Stimulated activated naive B cell treated with anti-CD40 and anti-IgM and Interleukin-4, amounts not matched to agents 10 μg/mL and 1 μg/mL and 100 μg/mL, for 72 hours (primary cell): Measurements from ENCODE around the gene CTCFL.
"Not testable (repeated sequence)": the region's sequence is repeated elsewhere in the genome, so short reads cannot be mapped to it uniquely, and the experiment has no call there.

Experiments
- ATAC-seq, 2 donors: fragments of 150-1000 bp; cut with Tn5 transposase; replicated peaks; 2 replicates each; pipeline ENCODE4 v1.10.0; 2021; ENCODE audit warnings: moderate library complexity in 1 of 2
- DNase-seq: peaks from one replicate; pipeline ENCODE4 v3.0.0; 2021
- H3K27ac Mint-ChIP-seq: one replicate; pipeline ENCODE4 v1.8.0; 2022; ENCODE audit warnings: mild to moderate bottlenecking, mixed read lengths
- H3K27me3 Mint-ChIP-seq, 2 donors: one replicate each; pipeline ENCODE4 v1.8.0; 2022; ENCODE audit warnings: mixed read lengths in 2 of 2
- H3K36me3 Mint-ChIP-seq, 2 donors: one replicate each; pipeline ENCODE4 v1.8.0; 2022; ENCODE audit warnings: mixed read lengths in 2 of 2, mild to moderate bottlenecking in 1 of 2
- H3K4me1 Mint-ChIP-seq, 2 donors: one replicate each; pipeline ENCODE4 v1.8.0; 2022; ENCODE audit warnings: mixed read lengths in 2 of 2, mild to moderate bottlenecking in 1 of 2
- H3K4me3 Mint-ChIP-seq, 2 donors: one replicate each; pipeline ENCODE4 v1.8.0; 2022; ENCODE audit warnings: mild to moderate bottlenecking in 2 of 2, mixed read lengths in 2 of 2, moderate library complexity in 1 of 2
- H3K9me3 Mint-ChIP-seq, 2 donors: one replicate each; pipeline ENCODE4 v1.8.0; 2022; ENCODE audit warnings: mixed read lengths in 2 of 2, mild to moderate bottlenecking in 1 of 2

The CTCFL gene

GRCh38 chr20:57480444-57481160 is 44.3 kb downstream of the CTCFL start:
- Mint-ChIP-seq H3K4me1 (peaks cover 37 to 55% of the 10 kb centered on the region in 2 donors), H3K27ac (no peak overlapping the region), H3K27me3 (no peaks in the 10 kb centered on the region), H3K4me3 (peak overlapping the region; percentile 60 to 67), H3K9me3 (peaks cover 0 to 4% of the 10 kb centered on the region in 2 donors), H3K36me3 (no peaks in the 10 kb centered on the region)
- ATAC-seq (peak; percentile 54 to 66), DNase-seq (no peak)

- H3K4me1 Mint-ChIP-seq: peaks cover 49 to 69% of the 10 kb centered on the region in 2 donors
- H3K27ac Mint-ChIP-seq: no peak overlapping the region
Observed at GRCh38 chr20:57479196-57479595, 45.7 kb downstream of the CTCFL start.

GRCh38 chr20:57478176-57478575 is 46.8 kb downstream of the CTCFL start:
- Mint-ChIP-seq H3K4me3 (no peak overlapping the region), H3K36me3 (no peaks in the 10 kb centered on the region), H3K9me3 (no peaks in the 10 kb centered on the region), H3K27ac (no peak overlapping the region), H3K27me3 (no peaks in the 10 kb centered on the region), H3K4me1 (peaks cover 55 to 79% of the 10 kb centered on the region in 2 donors)
- ATAC-seq: no peak
- DNase-seq: no peak

More at GRCh38 chr20:57479196-57479595, 45.7 kb downstream of the CTCFL start:
- H3K4me3 Mint-ChIP-seq: no peak overlapping the region
- H3K27me3 Mint-ChIP-seq: no peaks in the 10 kb centered on the region
- no peaks in the 10 kb centered on the region for H3K36me3 Mint-ChIP-seq
- ATAC-seq (no peak), DNase-seq (no peak)
- no peaks in the 10 kb centered on the region for H3K9me3 Mint-ChIP-seq

- H3K27me3 Mint-ChIP-seq: no peaks in the 10 kb centered on the region
- no peaks in the 10 kb centered on the region for H3K9me3 Mint-ChIP-seq
- no peak for DNase-seq
- H3K4me1 Mint-ChIP-seq: peaks cover 59 to 81% of the 10 kb centered on the region in 2 donors
- no peaks in the 10 kb centered on the region for H3K36me3 Mint-ChIP-seq
- H3K4me3 Mint-ChIP-seq: no peak overlapping the region
- no peak for ATAC-seq
- H3K27ac Mint-ChIP-seq: peak overlapping the region; percentile 59
Observed at GRCh38 chr20:57476641-57477461, 48.1 kb downstream of the CTCFL start.

GRCh38 chr20:57476084-57476526 is 48.8 kb downstream of the CTCFL start:
- H3K4me1 Mint-ChIP-seq: peaks cover 53 to 75% of the 10 kb centered on the region in 2 donors
- peak; percentile 18 for DNase-seq
- peak overlapping the region; percentile 69 for H3K27ac Mint-ChIP-seq
- H3K9me3 Mint-ChIP-seq: no peaks in the 10 kb centered on the region
- H3K27me3 Mint-ChIP-seq: no peaks in the 10 kb centered on the region
- peak; percentile 61 to 74 for ATAC-seq
- peak overlapping the region in 1 of 2 donors; percentile 8 for H3K4me3 Mint-ChIP-seq
- no peaks in the 10 kb centered on the region for H3K36me3 Mint-ChIP-seq

GRCh38 chr20:57475388-57476083 is 49.4 kb downstream of the CTCFL start:
- peak overlapping the region; percentile 69 for H3K27ac Mint-ChIP-seq
- no peaks in the 10 kb centered on the region for H3K27me3 Mint-ChIP-seq
- H3K36me3 Mint-ChIP-seq: no peaks in the 10 kb centered on the region
- no peaks in the 10 kb centered on the region for H3K9me3 Mint-ChIP-seq
- DNase-seq (no peak), ATAC-seq (peak in 1 of 2 donors; percentile 5)
- H3K4me1 Mint-ChIP-seq: peaks cover 49 to 75% of the 10 kb centered on the region in 2 donors
- peak overlapping the region in 1 of 2 donors; percentile 8 for H3K4me3 Mint-ChIP-seq

- no peak overlapping the region for H3K4me3 Mint-ChIP-seq
- H3K4me1 Mint-ChIP-seq: peaks cover 46 to 79% of the 10 kb centered on the region in 2 donors
- H3K9me3 Mint-ChIP-seq: no peaks in the 10 kb centered on the region
Observed at GRCh38 chr20:57474816-57475215, 50.1 kb downstream of the CTCFL start.

GRCh38 chr20:57474205-57474604 is 50.7 kb downstream of the CTCFL start:
- Mint-ChIP-seq H3K27ac (no peak overlapping the region), H3K27me3 (no peaks in the 10 kb centered on the region), H3K4me3 (no peak overlapping the region), H3K36me3 (no peaks in the 10 kb centered on the region), H3K4me1 (peaks cover 44 to 82% of the 10 kb centered on the region in 2 donors), H3K9me3 (no peaks in the 10 kb centered on the region)
- ATAC-seq (no peak), DNase-seq (no peak)

More at GRCh38 chr20:57474816-57475215, 50.1 kb downstream of the CTCFL start:
- H3K27ac Mint-ChIP-seq: peak overlapping the region; percentile 9
- H3K36me3 Mint-ChIP-seq: no peaks in the 10 kb centered on the region
- DNase-seq: no peak
- ATAC-seq: no peak
- H3K27me3 Mint-ChIP-seq: no peaks in the 10 kb centered on the region

GRCh38 chr20:57473246-57474048 is 51.5 kb downstream of the CTCFL start:
- ATAC-seq (peak; percentile 75 to 87), DNase-seq (no peak)
- Mint-ChIP-seq H3K4me1 (peaks cover 49 to 86% of the 10 kb centered on the region in 2 donors), H3K9me3 (no peaks in the 10 kb centered on the region), H3K4me3 (peak overlapping the region; percentile 27 to 77), H3K27ac (peak overlapping the region; percentile 78), H3K27me3 (no peaks in the 10 kb centered on the region), H3K36me3 (no peaks in the 10 kb centered on the region)

- not testable (repeated sequence) for H3K36me3 Mint-ChIP-seq, H3K27me3 Mint-ChIP-seq, H3K4me3 Mint-ChIP-seq, DNase-seq, H3K9me3 Mint-ChIP-seq, ATAC-seq, H3K27ac Mint-ChIP-seq
- H3K4me1 Mint-ChIP-seq: peaks cover 44 to 88% of the 10 kb centered on the region in 2 donors
Observed at GRCh38 chr20:57472474-57472873, 52.5 kb downstream of the CTCFL start.

- no peaks in the 10 kb centered on the region for H3K27me3 Mint-ChIP-seq
- no peak for ATAC-seq
- no peak overlapping the region for H3K27ac Mint-ChIP-seq
Observed at GRCh38 chr20:57471496-57472372, 53.2 kb downstream of the CTCFL start.

GRCh38 chr20:57470666-57471495 is 54.1 kb downstream of the CTCFL start:
- Mint-ChIP-seq H3K9me3 (no peaks in the 10 kb centered on the region), H3K4me3 (no peak overlapping the region), H3K27me3 (no peaks in the 10 kb centered on the region), H3K27ac (peak overlapping the region; percentile 62), H3K4me1 (peaks cover 37 to 72% of the 10 kb centered on the region in 2 donors), H3K36me3 (no peaks in the 10 kb centered on the region)
- DNase-seq (no peak), ATAC-seq (no peak)

More at GRCh38 chr20:57471496-57472372, 53.2 kb downstream of the CTCFL start:
- H3K4me1 Mint-ChIP-seq: peaks cover 41 to 81% of the 10 kb centered on the region in 2 donors
- no peak overlapping the region for H3K4me3 Mint-ChIP-seq
- no peaks in the 10 kb centered on the region for H3K9me3 Mint-ChIP-seq
- no peak for DNase-seq
- H3K36me3 Mint-ChIP-seq: no peaks in the 10 kb centered on the region
